C4-2B (cell line): ENCODE results near the gene MAP1LC3B2.

Source experiments
- CTCF ChIP-seq: fragments of 450-650 bp; conservative IDR thresholded peaks from 2 replicates; pipeline ENCODE4 v1.5.1; 2017; ENCODE audit warnings: mild to moderate bottlenecking
- ZFX ChIP-seq: fragments of 450-650 bp; IDR thresholded peaks from 2 replicates; pipeline ENCODE4 v1.6.1; 2017

GRCh38 chr12:116620124-116620491 lies 60.9 kb downstream of the MAP1LC3B2 start:
- no peak for TF ChIP-seq CTCF
- TF ChIP-seq ZFX = no peak
